Thoracic aorta (tissue), 2 donors: ENCODE results near the gene LRRC8C. TPM values are rescaled to one million over a fixed set of nuclear protein-coding genes. Genes with fewer than 3 reads are reported as not detected.

Source experiments
- ATAC-seq: fragments of 150-250 bp; one replicate; pipeline ENCODE4 v1.8.0; 2017; ENCODE audit warnings: low read depth; ENCODE audit not compliant: insufficient number of reproducible peaks, low FRiP score
- DNase-seq: peaks from one replicate; pipeline ENCODE4 v3.0.0-alpha.2; 2020; ENCODE audit warnings: low spot score
- H3K27ac ChIP-seq, 2 donors: fragments of 200-600 bp; sonication (generic); 1 replicate in 1 of 2; 2 replicates in 1 of 2; pipeline ENCODE4 v1.5.1; 2016; ENCODE audit warnings: mild to moderate bottlenecking in 2 of 2, moderate library complexity in 2 of 2
- H3K27me3 ChIP-seq: fragments of 200-600 bp; sonication (generic); replicated peaks from 2 replicates; pipeline ENCODE4 v1.6.0; 2016; ENCODE audit warnings: mild to moderate bottlenecking; ENCODE audit not compliant: insufficient read depth
- H3K36me3 ChIP-seq: fragments of 200-600 bp; sonication (generic); one replicate; pipeline ENCODE4 v1.5.1; 2016
- H3K4me1 ChIP-seq, 2 donors: fragments of 200-600 bp; sonication (generic); 1 replicate in 1 of 2; 2 replicates in 1 of 2; pipeline versions ENCODE4 v1.5.1 to v1.6.0; 2016; ENCODE audit warnings: low read depth in 2 of 2, mild to moderate bottlenecking in 1 of 2; ENCODE audit not compliant: control insufficient read depth in 1 of 2
- H3K4me3 ChIP-seq: fragments of 200-600 bp; sonication (generic); 2 replicates; pipeline ENCODE4 v1.5.1; 2016; ENCODE audit warnings: mild to moderate bottlenecking
- H3K9me3 ChIP-seq: fragments of 200-600 bp; sonication (generic); 2 replicates; pipeline ENCODE4 v1.5.1; 2016
- total RNA-seq, 2 donors: library from RNA; depleted of rRNA; stranded (reverse); fragments of >200 nt; gene quantifications; one replicate each; pipeline versions ENCODE4 v1.1.0 to v1.2.3, GENCODE V29; 2016
- TF ChIP-seq, protein P1 (sequence below): fragments of 200-600 bp; sonication (generic); IDR thresholded peaks from one replicate; pipeline ENCODE4 v1.5.1; 2019; ENCODE audit warnings: antibody characterized with exemption

The LRRC8C gene
- total RNA-seq, 2 donors from 2014 or later: 11.6 to 15.2 TPM

DNA sequence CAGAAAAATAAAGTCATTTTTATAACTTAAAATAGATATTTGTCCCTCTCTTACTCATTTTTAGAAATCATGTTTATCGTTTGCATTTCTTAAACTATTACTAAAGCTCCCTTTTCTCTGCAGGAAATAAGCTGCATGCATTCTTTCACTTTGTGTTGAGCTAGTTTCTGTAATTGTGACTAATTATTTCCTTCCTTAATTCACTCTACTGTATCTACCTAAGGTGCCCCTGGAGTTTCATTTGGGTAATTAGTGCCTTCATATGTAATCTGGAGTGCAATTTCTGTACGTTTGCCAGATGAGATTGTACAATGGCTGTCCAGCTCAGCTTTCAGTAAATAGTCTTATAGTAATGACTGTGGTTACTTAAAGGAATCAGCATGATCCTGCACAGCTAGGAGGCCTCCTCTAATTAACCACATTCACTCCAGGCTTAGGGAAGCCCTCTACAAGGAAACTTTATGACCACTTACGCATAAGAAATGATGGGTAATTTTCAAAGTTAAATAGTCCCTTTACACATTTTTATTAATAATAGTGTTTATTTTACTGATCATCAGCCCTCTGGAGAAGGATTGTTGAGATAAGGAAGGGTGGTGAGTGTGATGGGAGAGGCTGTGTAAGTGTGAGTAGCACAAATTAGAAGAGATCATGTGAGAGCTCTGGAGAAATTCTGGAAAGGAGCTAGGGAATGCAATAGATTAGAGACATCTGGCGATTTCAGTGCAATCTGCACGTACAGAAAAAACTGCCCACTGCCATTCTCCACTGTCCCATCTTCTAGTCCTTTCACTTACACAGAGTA, 86.8 kb downstream of the LRRC8C start:
- Histone ChIP-seq H3K4me1 (peaks cover 0 to 8% of the 10 kb centered on the region in 2 donors), H3K27ac (no peak overlapping the region), H3K9me3 (no peaks in the 10 kb centered on the region), H3K4me3 (no peak overlapping the region), H3K36me3 (no peaks in the 10 kb centered on the region), H3K27me3 (no peaks in the 10 kb centered on the region)
- TF ChIP-seq, protein P1, sequence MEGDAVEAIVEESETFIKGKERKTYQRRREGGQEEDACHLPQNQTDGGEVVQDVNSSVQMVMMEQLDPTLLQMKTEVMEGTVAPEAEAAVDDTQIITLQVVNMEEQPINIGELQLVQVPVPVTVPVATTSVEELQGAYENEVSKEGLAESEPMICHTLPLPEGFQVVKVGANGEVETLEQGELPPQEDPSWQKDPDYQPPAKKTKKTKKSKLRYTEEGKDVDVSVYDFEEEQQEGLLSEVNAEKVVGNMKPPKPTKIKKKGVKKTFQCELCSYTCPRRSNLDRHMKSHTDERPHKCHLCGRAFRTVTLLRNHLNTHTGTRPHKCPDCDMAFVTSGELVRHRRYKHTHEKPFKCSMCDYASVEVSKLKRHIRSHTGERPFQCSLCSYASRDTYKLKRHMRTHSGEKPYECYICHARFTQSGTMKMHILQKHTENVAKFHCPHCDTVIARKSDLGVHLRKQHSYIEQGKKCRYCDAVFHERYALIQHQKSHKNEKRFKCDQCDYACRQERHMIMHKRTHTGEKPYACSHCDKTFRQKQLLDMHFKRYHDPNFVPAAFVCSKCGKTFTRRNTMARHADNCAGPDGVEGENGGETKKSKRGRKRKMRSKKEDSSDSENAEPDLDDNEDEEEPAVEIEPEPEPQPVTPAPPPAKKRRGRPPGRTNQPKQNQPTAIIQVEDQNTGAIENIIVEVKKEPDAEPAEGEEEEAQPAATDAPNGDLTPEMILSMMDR: no peak
- ATAC-seq: no peak
- no peak for DNase-seq

- no peak overlapping the region for H3K4me3 ChIP-seq
- ATAC-seq: no peak
- H3K36me3 ChIP-seq: no peaks in the 10 kb centered on the region
- peaks cover 0 to 8% of the 10 kb centered on the region in 2 donors for H3K4me1 ChIP-seq
- TF ChIP-seq, protein P1: no peak
- H3K9me3 ChIP-seq: no peaks in the 10 kb centered on the region
- no peak for DNase-seq
- no peaks in the 10 kb centered on the region for H3K27me3 ChIP-seq
- H3K27ac ChIP-seq: no peak overlapping the region
These were observed 87.9 kb downstream of the LRRC8C start for GRCh38 chr1:89720839-89721238.

GRCh38 chr1:89721351-89721750, 88.4 kb downstream of the LRRC8C start:
- ATAC-seq (no peak), DNase-seq (no peak)
- H3K9me3 ChIP-seq: no peaks in the 10 kb centered on the region
- no peaks in the 10 kb centered on the region for H3K36me3 ChIP-seq
- H3K27me3 ChIP-seq: no peaks in the 10 kb centered on the region
- no peak overlapping the region for H3K27ac ChIP-seq
- TF ChIP-seq, protein P1: no peak
- H3K4me3 ChIP-seq: no peak overlapping the region
- peaks cover 0 to 8% of the 10 kb centered on the region in 2 donors for H3K4me1 ChIP-seq

- Histone ChIP-seq H3K4me3 (no peak overlapping the region), H3K4me1 (peaks cover 0 to 8% of the 10 kb centered on the region in 2 donors), H3K36me3 (no peaks in the 10 kb centered on the region), H3K27ac (no peak overlapping the region), H3K9me3 (no peaks in the 10 kb centered on the region), H3K27me3 (no peaks in the 10 kb centered on the region)
- no peak for ATAC-seq
- TF ChIP-seq, protein P1: no peak
- no peak for DNase-seq
These were observed 90.2 kb downstream of the LRRC8C start for GRCh38 chr1:89723144-89723543.

DNA sequence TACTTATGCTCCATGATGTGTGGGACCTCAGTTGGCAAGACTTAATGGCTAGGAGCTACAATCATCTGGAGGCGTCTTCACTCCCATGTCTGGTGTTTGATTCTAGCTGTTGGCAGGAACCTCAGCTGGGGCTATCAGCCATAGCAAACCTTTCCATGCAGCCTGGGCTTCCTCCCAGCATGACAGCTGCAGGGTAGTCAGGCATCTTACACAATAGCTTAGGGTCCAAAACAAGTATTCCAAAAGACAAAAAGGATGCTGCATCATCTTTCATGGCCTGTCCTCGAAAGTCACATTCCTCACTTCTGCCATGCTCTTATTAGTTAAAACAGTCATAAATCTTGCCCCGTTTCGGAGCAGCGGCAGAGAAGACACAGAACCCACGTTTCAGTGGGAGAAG, 90.9 kb downstream of the LRRC8C start:
- DNase-seq (peak; percentile 4), ATAC-seq (no peak)
- Histone ChIP-seq H3K27me3 (no peaks in the 10 kb centered on the region), H3K27ac (no peak overlapping the region), H3K9me3 (no peaks in the 10 kb centered on the region), H3K4me3 (no peak overlapping the region), H3K4me1 (peaks cover 0 to 6% of the 10 kb centered on the region in 2 donors), H3K36me3 (no peaks in the 10 kb centered on the region)
- TF ChIP-seq, protein P1: no peak
